SK-N-SH (cell line): Measurements from ENCODE around the gene MAGEA9B. TPM values are rescaled to one million over a fixed set of nuclear protein-coding genes. Genes with fewer than 3 reads are reported as not detected.
"Not testable (repeated sequence)": the region's sequence is repeated elsewhere in the genome, so short reads cannot be mapped to it uniquely, and the experiment has no call there.

Experiments
- CTCF ChIA-PET: fragments of 300-600, 350-600 bp; formaldehyde crosslinking; extraction: SDS; loops from one replicate; lab custom pipeline; 2021; lab: Yijun Ruan, JAX
- POLR2A ChIA-PET: fragments of 350-600 bp; sonication (Branson Sonifier 250); formaldehyde crosslinking; extraction: SDS; loops from one replicate; lab custom pipeline; 2020; ENCODE audit warnings: antibody characterized with exemption, inconsistent platforms; lab: Yijun Ruan, JAX
- DNase-seq: peaks from one replicate; pipeline ENCODE4 v3.0.0; 2012
- H2AFZ ChIP-seq: fragments of 200-600 bp; sonication (generic); 2 replicates; pipeline ENCODE4 v1.8.1; 2016; ENCODE audit warnings: antibody characterized with exemption, mild to moderate bottlenecking, low read depth
- H3F3A ChIP-seq: fragments of 200-600 bp; sonication (generic); replicated peaks from 2 replicates; pipeline ENCODE3; 2016; ENCODE audit warnings: antibody characterized with exemption, mild to moderate bottlenecking; ENCODE audit not compliant: insufficient read depth
- H3K27ac ChIP-seq, 2 experiments: fragments of 200-500 bp in 1 of 2; fragments of 200-600 bp in 1 of 2; sonication (Bioruptor generic) in 1 of 2; sonication (generic), shearing (Covaris generic) in 1 of 2; 2 replicates each; pipeline versions ENCODE4 v1.5.1 to v1.6.1; 2014 to 2016; ENCODE audit warnings: low read depth in 2 of 2, inconsistent platforms in 1 of 2, low read length in 1 of 2, mild to moderate bottlenecking in 1 of 2, mixed read lengths in 1 of 2
- H3K27me3 ChIP-seq: fragments of 200-600 bp; sonication (generic), shearing (Covaris generic); 2 replicates; pipeline ENCODE4 v1.6.1; 2016; ENCODE audit warnings: mixed run types; ENCODE audit not compliant: insufficient read depth
- H3K36me3 ChIP-seq, 2 experiments: fragments of 200-500 bp in 1 of 2; fragments of 200-600 bp in 1 of 2; sonication (Bioruptor generic) in 1 of 2; sonication (generic) in 1 of 2; replicated peaks in 1 of 2; 2 replicates each; pipeline versions ENCODE3 to v1.5.1; 2014 to 2016; ENCODE audit warnings: low read length in 1 of 2, mild to moderate bottlenecking in 1 of 2; ENCODE audit not compliant: insufficient read depth in 2 of 2, control insufficient read depth in 1 of 2
- H3K4me1 ChIP-seq, 2 experiments: fragments of 200-500 bp in 1 of 2; fragments of 200-600 bp in 1 of 2; sonication (Bioruptor generic) in 1 of 2; sonication (generic), shearing (Covaris generic) in 1 of 2; 2 replicates each; pipeline versions ENCODE4 v1.5.1 to v1.6.1; 2014 to 2016; ENCODE audit warnings: low read depth in 1 of 2, low read length in 1 of 2, mixed run types in 1 of 2; ENCODE audit not compliant: insufficient read depth in 2 of 2, control insufficient read depth in 1 of 2
- H3K4me2 ChIP-seq: fragments of 200-600 bp; sonication (generic), shearing (Covaris generic); 2 replicates; pipeline ENCODE4 v1.6.1; 2017; ENCODE audit warnings: mixed run types
- H3K4me3 ChIP-seq, 2 experiments: fragments of 200-500 bp in 1 of 2; fragments of 200-600 bp in 1 of 2; sonication (Bioruptor generic) in 1 of 2; sonication (generic), shearing (Covaris generic) in 1 of 2; 2 replicates each; pipeline versions ENCODE4 v1.5.1 to v1.8.1; 2014 to 2016; ENCODE audit warnings: low read depth in 2 of 2, inconsistent platforms in 1 of 2, low read length in 1 of 2, mild to moderate bottlenecking in 1 of 2, mixed read lengths in 1 of 2, moderate library complexity in 1 of 2
- H3K79me2 ChIP-seq: fragments of 200-600 bp; sonication (generic); 2 replicates; pipeline ENCODE4 v1.8.1; 2017; ENCODE audit warnings: mild to moderate bottlenecking; ENCODE audit not compliant: insufficient read depth
- H3K9ac ChIP-seq: fragments of 200-600 bp; sonication (generic); 2 replicates; pipeline ENCODE4 v1.6.1; 2017; ENCODE audit warnings: mixed run types
- H3K9me2 ChIP-seq: fragments of 200-600 bp; sonication (generic); 2 replicates; pipeline ENCODE4 v1.6.1; 2017; ENCODE audit warnings: mixed run types
- H3K9me3 ChIP-seq: fragments of 200-600 bp; sonication (generic); 2 replicates; pipeline ENCODE4 v1.6.1; 2017; ENCODE audit warnings: mixed run types, mild to moderate bottlenecking, moderate library complexity
- H4K20me1 ChIP-seq: fragments of 200-600 bp; sonication (generic); 2 replicates; pipeline ENCODE4 v1.6.1; 2017; ENCODE audit warnings: mild to moderate bottlenecking, mixed run types; ENCODE audit not compliant: insufficient read depth
- WGBS: methylation state at CpG from one replicate; pipeline ENCODE4 v1.1.6; 2017; ENCODE audit warnings: low lambda C conversion rate; 5-methylcytosine and 5-hydroxymethylcytosine counted together
- polyA plus RNA-seq, 3 experiments: library from polyadenylated mRNA; depleted of rRNA; stranded (reverse); fragments of >200 nt; gene quantifications; 2 replicates each; pipeline ENCODE4 v1.2.3, GENCODE V29; 2012

MAGEA9B gene
- polyA plus RNA-seq, 1 of the 3 experiments (the other 2 are of a cell fraction) = 0.38 TPM

DNA sequence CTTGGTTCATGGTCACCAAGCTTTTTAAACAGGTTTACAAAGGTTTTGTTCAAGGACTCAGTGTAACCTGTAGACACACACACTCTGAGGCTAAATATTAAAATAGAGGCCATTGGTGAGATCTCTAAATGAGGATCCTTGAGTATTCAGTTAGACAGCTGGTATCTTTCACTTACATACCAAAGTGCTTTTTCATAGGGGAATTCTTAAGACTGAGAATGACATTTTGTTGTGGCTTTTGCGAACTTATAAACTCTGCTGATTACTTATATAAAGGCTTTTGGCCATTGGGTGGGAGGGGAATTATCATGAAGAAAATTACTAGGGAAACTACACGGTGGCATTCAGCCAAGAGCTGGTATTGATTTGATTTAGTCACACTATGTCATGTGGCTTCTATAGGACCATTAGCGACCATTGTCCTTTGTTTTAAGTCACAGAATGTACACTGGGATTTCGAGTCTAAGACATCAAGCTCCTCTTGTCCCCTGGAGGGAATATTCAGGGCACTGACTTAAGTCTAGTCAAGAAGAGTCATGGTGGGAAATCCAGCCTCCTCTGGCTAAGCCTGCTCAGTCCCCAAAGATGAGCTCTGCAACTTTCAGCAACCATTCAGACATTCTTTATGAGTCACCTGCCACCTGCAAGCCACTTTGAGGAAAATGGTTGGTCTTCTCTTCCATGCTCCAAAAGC is 35.9 kb downstream of the MAGEA9B start:
- DNase-seq, CTCF ChIA-PET, H3K27me3 ChIP-seq, H3K4me2 ChIP-seq, H3K79me2 ChIP-seq, H3K9me2 ChIP-seq, H3K9ac ChIP-seq, H3K9me3 ChIP-seq, H4K20me1 ChIP-seq, H3K4me3 ChIP-seq, H3K36me3 ChIP-seq, H3F3A ChIP-seq, H2AFZ ChIP-seq, H3K4me1 ChIP-seq, POLR2A ChIA-PET, H3K27ac ChIP-seq: not testable (repeated sequence)
- no CpG with 5 or more reads among the region's 4 CpGs for WGBS

DNA sequence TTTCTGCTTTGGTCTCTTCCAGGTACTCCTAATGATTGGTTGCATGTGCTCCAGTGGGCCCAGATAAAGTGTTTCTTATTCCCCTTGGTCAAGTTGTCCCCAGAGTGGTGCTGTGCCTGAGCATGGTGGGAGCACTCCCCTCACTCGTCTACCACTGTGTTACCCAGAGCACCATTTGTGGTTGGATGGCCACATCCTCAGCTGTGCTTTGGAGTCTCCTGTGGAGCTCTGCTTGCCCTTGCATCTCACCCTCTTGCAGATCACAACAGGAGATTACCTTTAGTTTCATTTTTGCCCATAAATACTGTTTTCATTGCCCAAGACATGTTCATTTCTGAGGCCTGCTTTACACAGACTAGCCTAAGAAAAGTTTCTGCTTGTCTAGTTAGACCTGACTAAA is 36.8 kb downstream of the MAGEA9B start:
- H3K4me2 ChIP-seq, H3K27me3 ChIP-seq, H3K4me1 ChIP-seq, H3K9ac ChIP-seq, H3K36me3 ChIP-seq, H3F3A ChIP-seq, H2AFZ ChIP-seq, H3K4me3 ChIP-seq, DNase-seq, CTCF ChIA-PET, H3K9me2 ChIP-seq, H3K9me3 ChIP-seq, H4K20me1 ChIP-seq, H3K27ac ChIP-seq, H3K79me2 ChIP-seq, POLR2A ChIA-PET: not testable (repeated sequence)
- no CpG with 5 or more reads among the region's 1 CpG for WGBS

DNA sequence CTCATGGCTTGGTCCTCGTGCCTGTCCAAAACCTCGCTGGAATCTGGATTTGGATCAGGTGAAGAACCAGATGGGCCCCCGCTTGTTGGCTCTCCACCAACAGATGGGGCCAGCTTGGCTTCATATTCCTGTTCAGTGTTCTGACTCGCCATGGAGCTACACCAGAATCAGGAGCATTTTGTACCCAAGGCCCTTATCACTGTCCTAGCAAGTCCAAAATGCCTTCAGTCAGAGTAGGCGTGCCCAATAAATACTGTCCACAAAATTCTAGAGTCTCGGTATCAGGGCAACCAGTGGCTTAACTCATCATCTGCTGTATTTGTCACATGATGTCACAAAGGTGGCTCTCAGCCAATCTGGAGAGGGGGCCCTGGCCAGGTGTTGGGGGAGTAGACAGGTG is 37.6 kb downstream of the MAGEA9B start, which contains the start of gene HSFX3:
HSFX3 (minus strand) TSS at position 224 of the 400 bp plus-strand sequence; CDS start at position 152, 72 bp downstream.
- H3K79me2 ChIP-seq, H3F3A ChIP-seq, H3K9me3 ChIP-seq, CTCF ChIA-PET, H3K36me3 ChIP-seq, H3K27ac ChIP-seq, H3K9ac ChIP-seq, H3K4me1 ChIP-seq, DNase-seq, POLR2A ChIA-PET, H3K27me3 ChIP-seq, H3K4me2 ChIP-seq, H3K9me2 ChIP-seq, H2AFZ ChIP-seq, H4K20me1 ChIP-seq, H3K4me3 ChIP-seq: not testable (repeated sequence)
- no CpG with 5 or more reads among the region's 6 CpGs for WGBS

DNA sequence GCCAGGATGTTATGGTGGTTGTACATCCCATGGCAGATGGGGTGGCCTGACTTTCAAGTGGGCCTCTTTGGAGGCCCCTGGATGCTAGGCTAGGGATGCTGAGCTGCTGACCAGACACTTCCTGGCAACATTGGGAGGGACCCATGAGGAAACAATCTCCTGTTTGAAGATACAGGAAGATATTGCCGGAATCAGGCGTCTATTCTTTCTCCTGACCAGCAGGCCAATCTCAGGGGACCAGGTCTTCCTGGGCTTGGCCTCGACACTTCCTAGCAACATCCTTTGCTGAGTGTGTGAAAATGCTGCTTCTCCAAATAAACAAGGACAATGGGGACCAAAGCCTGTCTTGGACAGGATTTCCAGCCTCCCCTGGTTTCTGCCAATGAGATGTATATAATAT is 39.5 kb downstream of the MAGEA9B start:
- H3K27me3 ChIP-seq, H3K9me3 ChIP-seq, H3F3A ChIP-seq, H3K4me2 ChIP-seq, H3K4me1 ChIP-seq, H3K9ac ChIP-seq, H3K36me3 ChIP-seq, H3K79me2 ChIP-seq, H3K9me2 ChIP-seq, H2AFZ ChIP-seq, POLR2A ChIA-PET, DNase-seq, H3K27ac ChIP-seq, CTCF ChIA-PET, H3K4me3 ChIP-seq, H4K20me1 ChIP-seq: not testable (repeated sequence)
- WGBS = no CpG with 5 or more reads among the region's 3 CpGs

DNA sequence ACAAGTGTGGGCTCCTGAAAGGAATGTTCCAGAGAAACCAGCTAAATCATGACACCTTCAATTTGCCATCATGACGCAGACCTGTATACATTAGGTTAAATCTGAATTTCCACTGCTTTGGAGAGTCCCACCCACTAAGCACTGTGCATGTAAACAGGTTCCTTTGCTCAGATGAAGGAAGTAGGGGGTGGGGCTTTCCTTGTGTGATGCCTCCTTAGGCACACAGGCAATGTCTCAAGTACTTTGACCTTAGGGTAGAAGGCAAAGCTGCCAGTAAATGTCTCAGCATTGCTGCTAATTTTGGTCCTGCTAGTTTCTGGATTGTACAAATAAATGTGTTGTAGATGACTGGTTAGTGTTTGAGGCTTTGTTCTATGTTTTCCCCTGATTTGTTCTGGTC is 40.3 kb downstream of the MAGEA9B start:
- H3K4me3 ChIP-seq, H3K4me1 ChIP-seq, CTCF ChIA-PET, H3K36me3 ChIP-seq, H4K20me1 ChIP-seq, POLR2A ChIA-PET, H3K27ac ChIP-seq, H3K9me2 ChIP-seq, H3F3A ChIP-seq, H3K27me3 ChIP-seq, DNase-seq, H3K9ac ChIP-seq, H3K4me2 ChIP-seq, H3K9me3 ChIP-seq, H3K79me2 ChIP-seq, H2AFZ ChIP-seq: not testable (repeated sequence)
- WGBS = 33% methylated on average over 1 of the region's 1 CpG
